Kasumi-1 (cell line): ENCODE measurements around the gene ZNF428.
"Not testable (repeated sequence)": the region's sequence is repeated elsewhere in the genome, so short reads cannot be mapped to it uniquely, and the experiment has no call there.

Source experiments
- DNase-seq, 2 experiments: peaks; one replicate each; lab custom pipeline; 2025; lab: John Stamatoyannopoulos, UW

ZNF428 gene

DNA sequence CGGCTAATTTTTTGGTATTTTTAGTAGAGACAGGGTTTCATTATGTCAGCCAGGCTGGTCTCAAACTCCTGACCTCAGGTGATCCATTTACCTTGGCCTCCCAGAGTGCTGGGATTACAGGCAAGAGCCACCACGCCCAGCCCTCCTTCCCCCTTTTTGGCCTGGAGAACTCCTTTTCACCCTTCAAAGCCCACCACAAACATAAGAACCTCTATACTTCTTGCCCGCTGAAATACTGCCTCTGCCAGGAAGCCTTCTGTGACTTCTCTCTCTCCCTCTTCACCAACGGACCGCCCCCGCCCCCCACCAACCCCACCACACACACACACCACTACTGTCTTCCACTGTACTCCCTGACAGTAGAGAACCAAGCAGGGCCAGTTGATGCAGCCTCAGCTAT, 2.5 kb downstream of the ZNF428 start:
- DNase-seq, result no peak

DNA sequence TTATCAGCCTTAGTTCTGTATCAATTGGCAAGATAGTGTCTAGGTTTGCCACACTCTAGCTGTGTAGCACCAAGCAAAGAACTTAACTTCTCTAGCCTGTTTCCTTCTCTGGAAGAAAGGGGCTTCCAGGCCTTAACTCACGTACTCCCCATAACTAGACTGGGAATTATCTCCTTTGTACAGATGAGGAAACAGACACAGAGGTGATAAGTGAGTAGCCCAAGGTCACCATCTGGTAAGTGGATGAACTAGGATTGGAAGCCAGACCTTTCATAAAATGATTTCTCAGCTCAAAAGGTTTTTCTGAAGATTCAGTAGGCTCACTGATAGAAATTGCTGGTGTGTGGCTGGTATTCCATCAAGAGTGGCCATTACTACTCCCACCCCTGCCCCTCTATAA, 3.1 kb downstream of the ZNF428 start:
- DNase-seq, result no peak

GRCh38 chr19:43612374-43612773, 7.1 kb downstream of the ZNF428 start:
- no peak for DNase-seq

DNA sequence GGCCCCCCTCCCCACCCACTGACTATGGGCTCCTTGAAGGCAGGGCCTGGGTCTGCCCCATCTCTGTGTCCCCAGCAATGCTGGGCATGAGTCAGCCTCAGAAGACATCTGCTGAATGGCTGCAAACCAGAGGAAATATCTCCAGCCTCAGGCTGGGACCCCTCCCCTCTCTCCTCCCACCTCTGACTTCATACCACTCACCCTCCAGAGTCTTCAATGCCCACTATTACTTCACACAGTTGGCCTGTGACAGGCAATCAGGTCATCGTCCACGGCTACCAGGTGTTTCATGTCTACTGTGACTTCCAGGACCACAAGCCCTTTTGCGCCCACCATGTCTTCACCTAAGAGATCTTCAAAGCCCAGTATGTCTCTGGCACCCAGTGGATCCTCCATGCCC, 7.6 kb downstream of the ZNF428 start, which contains the start of gene SRRM5:
Gene SRRM5, plus strand, starts transcription at position 301 of the 400 bp plus-strand sequence. Its CDS starts 34 bp downstream, at position 335.
- DNase-seq, result no peak

- DNase-seq, result no peak
Observed at GRCh38 chr19:43610493-43610892, 8.9 kb downstream of the ZNF428 start.

DNA sequence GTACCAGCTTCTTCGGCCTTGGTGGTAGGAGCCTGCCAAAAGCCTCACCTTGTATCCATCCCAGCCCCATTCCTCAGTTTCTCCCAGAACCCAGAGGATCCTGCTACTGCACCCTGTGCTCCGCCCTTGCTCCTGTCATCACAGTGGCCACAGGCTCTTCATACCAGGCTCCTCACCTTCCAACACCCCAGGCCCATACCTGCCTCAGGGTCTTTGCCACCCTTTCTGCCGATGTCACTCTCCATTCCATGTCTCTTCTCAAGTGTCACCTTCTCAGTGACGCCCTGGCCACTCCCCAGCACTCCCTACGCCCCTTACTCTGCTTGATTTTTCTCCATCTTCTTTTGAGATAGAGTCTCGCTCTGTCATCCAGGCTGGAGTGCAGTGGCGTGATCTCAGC, 9.6 kb downstream of the ZNF428 start:
- no peak for DNase-seq

DNA sequence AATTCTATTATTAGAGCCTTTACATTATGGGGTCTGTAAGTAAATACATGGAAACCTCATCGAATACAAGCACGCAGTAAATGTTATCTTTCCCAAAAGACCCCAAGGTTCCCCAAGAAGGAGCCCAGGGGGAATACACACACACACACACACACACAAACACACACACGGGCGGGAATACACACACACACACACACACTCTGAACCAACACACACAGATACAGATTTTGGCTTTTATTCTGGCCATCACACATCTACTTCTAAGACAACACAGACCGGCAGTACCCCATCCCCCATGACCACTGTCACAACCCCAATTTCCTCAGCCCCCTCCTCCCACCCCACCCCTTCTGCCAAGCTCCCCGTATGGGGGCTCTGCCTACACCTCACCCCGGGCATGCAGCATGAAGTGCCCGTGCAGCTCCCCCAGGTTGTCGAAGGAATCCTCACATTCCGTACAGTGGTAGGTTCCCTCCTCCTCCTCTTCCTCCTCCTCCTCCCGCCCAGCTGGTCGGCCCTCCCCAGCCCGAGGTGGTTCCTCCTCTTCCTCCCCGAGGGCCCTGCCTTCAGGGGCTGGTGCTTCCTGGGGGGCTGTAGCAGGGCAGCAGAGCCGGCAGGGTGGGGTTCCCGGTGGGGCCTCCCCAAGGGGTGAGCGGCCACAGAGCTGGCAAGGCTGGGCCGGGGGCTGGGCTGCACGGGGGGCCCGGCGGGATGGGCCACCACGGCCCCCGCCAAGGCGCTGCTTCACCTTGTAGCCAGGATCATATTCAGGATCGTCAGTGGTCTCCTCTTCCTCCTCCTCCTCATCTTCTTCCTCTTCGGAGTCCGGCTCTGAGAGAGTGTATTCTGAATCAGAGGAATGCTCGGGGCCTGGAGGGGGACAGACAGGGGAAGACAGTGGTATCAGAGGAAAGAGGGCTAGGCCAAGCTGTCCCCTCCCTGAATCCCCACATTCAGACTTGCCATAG, 11.9 kb downstream of the ZNF428 start:
- no peak for DNase-seq

DNA sequence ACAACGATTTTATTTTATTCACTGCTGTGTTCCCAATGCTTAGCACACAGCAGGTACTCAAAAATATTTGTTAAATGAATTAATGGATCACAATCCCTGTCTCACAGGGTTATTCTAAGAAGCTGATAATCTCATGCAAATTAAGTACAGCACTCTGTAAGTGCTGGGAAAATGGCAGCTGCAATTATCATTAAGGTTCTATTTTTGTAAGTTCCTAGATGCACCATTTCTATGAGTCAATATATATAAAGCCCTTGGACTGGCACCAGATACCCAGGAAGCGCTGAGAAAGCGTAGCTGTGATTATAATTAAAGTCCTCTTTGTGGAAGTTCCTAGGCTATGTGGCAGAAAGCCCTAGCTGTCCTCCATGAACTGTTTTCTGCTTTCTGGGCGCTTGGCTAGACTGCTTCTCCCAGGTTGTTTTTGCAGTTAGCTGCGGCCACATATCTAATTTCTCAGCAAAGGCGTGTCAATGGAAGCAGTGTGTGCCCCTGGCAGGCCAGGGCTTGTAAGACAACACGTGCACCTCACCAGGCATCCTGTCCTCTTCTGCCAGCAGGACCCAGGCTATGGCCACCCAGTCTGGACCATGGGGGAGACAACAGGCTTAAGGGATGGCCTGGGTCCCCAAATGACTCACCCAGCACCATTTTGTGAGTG, 12.7 kb downstream of the ZNF428 start:
- no peak for DNase-seq

DNA sequence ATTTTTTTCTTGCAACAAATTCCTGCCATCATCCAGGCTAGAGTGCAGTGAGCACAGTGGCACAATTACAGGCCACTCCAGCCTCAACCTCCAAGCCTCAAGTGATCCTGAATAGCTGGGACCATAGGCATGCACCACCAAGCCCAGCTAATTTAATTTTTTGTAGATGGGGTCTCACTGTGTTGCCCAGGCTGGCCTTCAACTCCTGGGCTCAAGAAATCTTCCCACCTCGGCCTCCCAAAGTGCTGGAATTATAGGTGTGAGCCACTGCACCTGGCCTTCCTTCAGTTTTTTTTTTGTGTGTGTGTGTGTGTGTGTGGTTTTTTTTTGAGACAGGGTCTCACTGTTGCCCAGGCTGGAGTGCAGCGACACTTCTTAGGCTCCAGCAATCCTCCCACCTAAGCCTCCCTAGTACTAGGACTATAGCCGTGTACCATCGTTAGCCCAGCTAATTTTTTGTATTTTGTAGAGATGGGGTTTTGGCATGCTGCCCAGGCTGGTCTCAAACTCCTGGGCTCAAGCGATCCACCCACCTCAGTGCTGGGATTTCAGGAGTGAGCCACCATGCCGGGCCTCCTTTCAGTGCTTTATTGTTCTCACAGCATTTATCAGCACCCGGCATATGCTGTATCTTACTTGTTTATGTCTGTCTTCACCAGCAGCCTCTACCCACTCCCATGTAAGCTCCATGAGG, 13.4 kb downstream of the ZNF428 start:
- no peak for DNase-seq

GRCh38 chr19:43600326-43600725, 19.1 kb downstream of the ZNF428 start:
- DNase-seq, result not testable (repeated sequence)

GRCh38 chr19:43599635-43600295, 19.7 kb downstream of the ZNF428 start:
- DNase-seq, result no peak

GRCh38 chr19:43598445-43599240, 20.8 kb downstream of the ZNF428 start:
- DNase-seq, result no peak

- DNase-seq, result no peak
Observed at GRCh38 chr19:43597876-43598275, 21.6 kb downstream of the ZNF428 start.

- DNase-seq, result no peak
Observed at GRCh38 chr19:43596842-43597461, 22.5 kb downstream of the ZNF428 start.

- peak; percentile 97 to 98 for DNase-seq
Observed at GRCh38 chr19:43595999-43596841, 23.2 kb downstream of the ZNF428 start, which contains the start of the genes IRGQ and ZNF576. IRGQ (minus strand) TSS chr19:43596134; CDS start chr19:43595338, 796 bp downstream. ZNF576 (plus strand) TSS chr19:43596595; CDS start chr19:43597109, 514 bp downstream.

GRCh38 chr19:43595605-43595998, 23.8 kb downstream of the ZNF428 start:
- DNase-seq, result no peak

DNA sequence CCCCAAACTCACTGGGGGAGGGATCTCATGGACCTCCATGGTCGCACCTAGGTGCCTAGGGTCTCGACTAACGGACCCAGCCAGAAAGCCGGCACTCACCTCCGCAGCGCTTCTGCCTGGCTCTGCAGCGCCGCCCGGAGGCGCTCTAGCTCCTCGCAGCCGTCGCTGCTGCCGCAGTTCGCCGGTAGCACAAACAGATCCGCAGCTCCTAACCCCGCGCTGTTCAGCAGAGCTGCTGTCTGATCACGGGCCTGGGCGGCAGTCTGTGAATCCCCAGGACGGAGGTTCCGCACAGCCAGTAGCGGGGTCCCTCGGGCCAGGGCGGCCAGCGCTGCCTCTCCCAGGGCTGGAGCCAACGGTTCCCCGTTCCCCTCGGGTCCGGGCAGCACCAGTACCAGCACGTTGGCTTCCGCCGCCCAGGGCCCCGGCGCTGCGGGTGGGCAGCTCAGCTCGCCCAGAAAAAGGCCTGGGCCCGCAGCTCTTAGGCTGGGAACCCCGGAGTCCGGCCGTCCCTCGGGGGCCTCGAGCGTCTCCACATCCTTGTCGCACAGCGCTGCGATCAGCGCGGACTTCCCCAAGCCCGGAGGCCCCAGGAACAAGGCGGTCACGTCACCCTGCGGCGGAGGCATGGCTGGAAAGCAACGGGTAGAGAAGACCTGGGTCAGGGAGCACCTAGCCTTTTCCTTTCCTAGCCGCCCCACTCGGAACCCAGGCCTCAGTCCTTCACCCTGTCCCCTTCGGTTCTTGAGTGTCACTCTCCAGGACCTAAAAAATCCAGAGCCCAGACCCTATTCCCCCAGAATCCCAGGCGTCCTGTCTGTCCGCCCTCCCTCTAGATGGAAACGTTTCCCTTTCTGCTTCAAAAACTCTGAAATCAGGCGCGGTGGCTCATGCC, 24.5 kb downstream of the ZNF428 start:
- DNase-seq, result peak; percentile 67 to 70

GRCh38 chr19:43594081-43594697, 25.2 kb downstream of the ZNF428 start:
- DNase-seq, result no peak
